A673 (cell line): ENCODE data around the gene CNIH2.

Experiments used
- CTCF ChIP-seq: fragments of 300-800, 200-600 bp; sonication (generic); conservative IDR thresholded peaks from 2 replicates; pipeline ENCODE4 v1.5.1; 2017; ENCODE audit warnings: low read depth, mild to moderate bottlenecking, antibody characterized with exemption, low read length, moderate library complexity, mixed read lengths
- EZH2 ChIP-seq: fragments of 200-600 bp; sonication (generic); IDR thresholded peaks from 2 replicates; pipeline ENCODE4 v1.6.1; 2017; ENCODE audit warnings: borderline replicate concordance, low read depth, mild to moderate bottlenecking, mixed read lengths, antibody characterized with exemption, low read length; ENCODE audit not compliant: poor library complexity, severe bottlenecking

DNA sequence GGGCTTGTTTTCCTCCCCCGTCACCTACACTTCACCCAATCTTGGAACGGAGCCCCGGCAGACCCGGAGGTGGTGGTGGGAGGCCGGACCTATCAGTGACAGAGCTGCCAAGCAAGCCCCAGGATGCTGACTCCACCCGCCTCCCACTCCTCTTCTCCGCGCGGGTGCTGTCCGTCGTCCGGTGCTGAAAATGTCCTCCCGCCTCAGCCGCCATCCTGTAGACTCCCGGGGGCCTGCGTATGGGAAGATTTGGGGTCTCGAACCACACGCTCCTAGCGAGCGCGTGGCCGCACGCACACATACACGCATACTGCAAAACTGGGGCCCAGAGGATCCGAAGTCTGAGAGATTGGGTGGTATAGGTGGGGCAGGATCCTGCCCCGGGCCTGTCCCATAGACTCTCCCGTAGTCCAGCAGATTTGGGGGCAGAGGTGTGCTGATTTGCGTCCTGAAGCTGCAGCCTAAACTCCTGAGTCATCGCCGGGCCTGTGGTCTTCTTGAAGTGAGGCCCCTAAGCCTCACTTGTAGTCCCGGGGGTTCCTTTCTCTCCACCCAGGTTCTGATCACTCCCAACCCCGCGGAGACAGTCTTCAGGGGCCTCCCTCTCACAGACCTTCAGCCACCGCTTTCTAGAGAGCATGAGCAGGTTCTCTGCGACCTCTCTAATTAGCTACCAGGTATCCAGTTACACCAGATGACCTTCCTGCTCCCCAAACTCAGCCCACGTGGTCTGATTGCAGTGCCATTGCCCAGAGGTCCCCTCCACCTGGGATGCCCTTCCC lies 11.8 kb downstream of the CNIH2 start:
- TF ChIP-seq EZH2 (no peak), CTCF (no peak)
